HG03135 (cell line): Measurements from ENCODE around the gene KCNQ2.
A peak's percentile ranks its signal among the peaks of the same experiment; 100 is the strongest.
"Not testable (repeated sequence)": the region's sequence is repeated elsewhere in the genome, so short reads cannot be mapped to it uniquely, and the experiment has no call there.

Experiments
- ATAC-seq: cut with Tn5 transposase; IDR thresholded peaks from one replicate; pipeline ENCODE4 v1.9.1; 2021; ENCODE audit warnings: mild to moderate bottlenecking, moderate library complexity; ENCODE audit not compliant: unreplicated experiment

The KCNQ2 gene

DNA sequence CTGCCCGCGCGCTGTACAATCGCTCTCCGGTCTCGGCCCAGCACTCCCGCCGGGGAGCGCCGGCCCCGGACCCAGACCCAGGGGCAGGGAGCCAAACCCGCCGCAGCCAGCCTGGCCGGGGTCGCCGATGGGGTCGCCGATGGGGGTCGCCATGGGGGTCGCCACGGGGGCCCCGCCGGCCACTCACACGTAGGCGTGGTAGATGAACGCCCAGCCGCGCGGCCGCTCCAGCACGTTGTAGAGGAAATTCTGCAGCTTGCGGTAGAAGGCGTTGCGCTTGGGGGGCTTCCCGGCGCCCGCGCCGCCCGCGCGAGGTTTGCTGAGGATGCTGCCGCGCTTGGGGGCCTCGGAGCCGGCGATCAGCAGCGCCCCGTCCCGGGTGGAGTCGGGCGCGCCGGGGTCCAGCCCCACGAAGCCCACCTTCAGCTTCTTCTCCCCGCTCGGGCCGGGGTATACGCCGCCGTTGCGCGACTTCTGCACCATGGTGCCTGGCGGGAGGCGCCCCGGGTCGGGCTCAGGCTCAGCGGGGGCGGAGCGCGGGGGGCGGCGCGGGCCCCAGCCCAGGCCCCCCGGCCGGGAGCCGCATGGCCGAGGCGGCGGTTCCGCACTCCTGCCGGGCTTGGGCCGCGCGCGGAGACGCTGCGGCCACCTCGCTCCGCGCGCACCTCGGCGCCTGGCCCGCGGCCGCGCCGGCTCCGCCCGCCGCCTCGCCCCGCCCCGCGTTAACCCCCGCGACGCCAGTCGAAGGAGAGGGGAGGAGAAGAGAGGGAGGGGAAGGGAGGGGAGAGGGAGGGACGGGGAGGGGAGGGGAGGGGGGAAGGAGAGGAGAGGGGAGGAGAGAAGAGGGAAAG is at the start of gene KCNQ2:
Gene KCNQ2, minus strand, starts transcription at position 675 of the 851 bp plus-strand sequence. Its CDS starts 192 bp downstream, at position 483.
- ATAC-seq: no peak

DNA sequence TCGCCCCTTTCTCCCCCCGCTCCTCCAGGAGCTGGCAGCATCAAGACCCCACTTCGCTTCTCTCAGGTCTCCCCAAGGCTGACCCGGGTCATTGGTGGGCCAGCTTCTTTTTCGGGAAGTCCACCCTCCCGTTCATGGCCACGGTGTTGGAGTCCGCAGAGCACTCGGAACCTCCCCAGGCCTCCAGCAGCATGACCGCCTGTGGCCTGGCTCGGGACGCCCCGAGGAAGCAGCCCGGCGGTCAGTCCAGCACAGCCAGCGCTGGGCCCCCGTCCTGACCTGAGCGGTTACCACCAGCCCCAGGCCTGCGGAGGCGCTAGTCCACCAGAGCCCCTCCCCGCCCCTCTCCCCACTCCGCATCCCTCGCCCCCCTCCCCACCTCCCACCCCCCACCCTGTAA is 49.1 kb upstream of the KCNQ2 start:
- ATAC-seq: no peak

DNA sequence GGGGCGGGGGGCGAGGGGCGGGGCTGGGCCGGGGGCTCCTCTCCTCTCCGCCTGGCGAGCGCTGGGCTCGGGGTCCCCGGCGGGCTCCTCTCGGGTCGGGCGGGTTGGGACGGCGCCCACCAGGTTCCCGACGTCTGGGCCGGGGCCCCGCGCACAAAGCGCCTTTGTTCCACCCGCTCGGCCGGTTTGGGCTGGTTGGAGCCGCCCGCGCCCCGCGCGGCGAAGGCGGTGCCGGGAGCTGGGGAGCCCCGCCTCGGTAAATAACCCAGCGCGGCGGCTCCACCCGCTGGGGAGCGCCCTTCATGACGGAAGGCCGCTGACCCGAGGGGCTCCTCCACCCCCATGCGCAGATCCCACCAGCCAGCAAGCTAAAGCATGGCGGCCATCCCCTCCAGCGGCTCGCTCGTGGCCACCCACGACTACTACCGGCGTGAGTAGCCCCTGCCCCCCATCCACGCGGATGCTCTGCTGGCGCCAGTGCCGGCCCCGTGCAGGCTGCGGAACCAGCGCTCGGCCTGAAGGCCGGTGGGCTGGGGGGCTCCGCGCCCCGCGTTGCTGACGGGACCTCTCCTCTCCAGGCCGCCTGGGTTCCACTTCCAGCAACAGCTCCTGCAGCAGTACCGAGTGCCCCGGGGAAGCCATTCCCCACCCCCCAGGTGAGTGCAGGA is 48.6 kb upstream of the KCNQ2 start:
- peak; percentile 42 for ATAC-seq

DNA sequence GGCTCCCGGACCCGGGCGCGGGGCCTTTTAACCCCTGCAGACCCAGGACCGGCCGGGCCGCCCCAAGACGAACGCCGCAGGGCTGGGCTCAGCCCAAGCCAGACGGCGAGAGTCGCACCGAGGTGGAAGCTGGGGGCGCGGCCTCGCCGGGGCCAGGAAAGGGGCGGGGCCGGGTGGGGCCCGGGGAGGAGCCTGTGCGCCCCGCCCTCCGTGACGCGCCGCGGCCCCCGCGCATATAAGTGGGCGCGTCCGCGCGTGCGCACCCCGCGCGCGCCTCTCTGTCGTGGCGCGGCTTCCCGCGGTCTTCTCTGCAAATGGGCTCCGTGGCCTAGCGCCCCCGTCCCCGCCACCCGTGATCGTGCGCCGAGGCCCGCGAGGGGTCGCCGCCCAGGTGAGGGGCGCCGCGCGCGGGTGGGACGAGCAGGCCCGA is 48.1 kb upstream of the KCNQ2 start, which contains the start of gene PPDPF:
Gene PPDPF, plus strand, starts transcription at position 262 of the 430 bp plus-strand sequence. CDS start 544 bp downstream, outside the sequence.
- ATAC-seq: peak; percentile 71

GRCh38 chr20:63519668-63520503 is 47.4 kb upstream of the KCNQ2 start:
- peak; percentile 37 for ATAC-seq

DNA sequence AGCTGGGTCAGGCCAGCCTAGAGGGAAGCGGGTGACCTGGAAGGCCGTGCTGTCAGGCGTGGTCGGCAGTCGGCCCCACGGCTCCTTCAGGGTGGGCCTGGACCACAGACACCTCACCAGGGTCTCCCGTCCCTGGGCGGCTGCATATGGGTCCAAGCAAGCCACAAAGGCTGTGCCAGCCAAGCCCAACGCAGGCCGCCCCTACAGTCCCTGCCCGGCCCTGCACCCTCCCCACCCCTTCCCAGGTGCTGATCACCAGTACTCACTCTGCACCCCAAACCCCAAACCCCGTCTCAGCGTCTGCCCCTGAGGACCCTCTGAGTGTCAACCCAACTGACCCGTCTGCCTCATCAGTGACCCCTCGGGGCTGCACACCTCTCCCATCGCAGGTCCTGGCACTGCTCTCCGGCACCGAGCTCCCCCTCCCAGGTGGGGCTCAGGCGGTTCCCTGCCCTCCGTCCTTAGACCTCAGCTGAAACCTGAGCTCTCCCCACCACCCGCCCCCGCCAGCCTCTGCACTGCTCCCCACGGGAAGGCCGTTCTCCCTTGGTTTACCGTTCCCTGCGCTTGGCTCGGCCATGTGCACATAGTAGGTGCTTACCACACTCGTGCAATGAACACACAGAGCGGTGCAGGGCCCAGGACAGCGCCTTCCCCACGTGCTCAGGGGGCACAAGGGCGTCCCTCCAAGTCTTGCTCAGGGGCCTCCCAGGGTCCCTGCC is 46.7 kb upstream of the KCNQ2 start:
- no peak for ATAC-seq

- no peak for ATAC-seq
Measured at GRCh38 chr20:63518351-63518861, 46.0 kb upstream of the KCNQ2 start.

GRCh38 chr20:63517376-63518309 is 45.2 kb upstream of the KCNQ2 start:
- ATAC-seq: no peak

- not testable (repeated sequence) for ATAC-seq
Measured at GRCh38 chr20:63514520-63514919, 42.1 kb upstream of the KCNQ2 start.

GRCh38 chr20:63513207-63513606 is 40.8 kb upstream of the KCNQ2 start:
- no peak for ATAC-seq

DNA sequence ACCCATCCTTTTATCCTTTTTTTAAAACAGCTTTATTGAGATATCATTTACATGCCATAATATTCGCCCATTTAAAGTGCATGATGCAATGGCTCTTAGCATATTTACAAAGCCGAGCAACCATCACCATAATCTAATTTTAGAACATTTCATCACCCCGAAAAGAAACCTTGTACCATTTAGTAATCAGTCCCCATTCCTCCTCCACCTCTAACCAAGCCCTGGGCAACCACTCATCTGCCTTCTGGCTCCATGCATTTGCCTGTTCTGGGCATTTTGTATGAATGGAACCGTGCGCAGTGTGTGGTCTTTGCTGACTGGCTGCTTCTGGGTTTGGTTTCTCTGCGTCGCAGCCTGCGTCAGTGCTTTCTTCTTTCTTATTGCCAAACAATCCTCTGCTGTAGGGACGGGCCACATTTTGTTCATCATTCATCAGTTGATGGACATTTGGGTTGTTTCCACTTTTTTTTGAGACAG is 36.7 kb upstream of the KCNQ2 start:
- ATAC-seq: no peak

GRCh38 chr20:63508072-63508768 is 35.8 kb upstream of the KCNQ2 start:
- ATAC-seq: no peak

GRCh38 chr20:63507083-63507743 is 34.8 kb upstream of the KCNQ2 start:
- ATAC-seq: no peak

DNA sequence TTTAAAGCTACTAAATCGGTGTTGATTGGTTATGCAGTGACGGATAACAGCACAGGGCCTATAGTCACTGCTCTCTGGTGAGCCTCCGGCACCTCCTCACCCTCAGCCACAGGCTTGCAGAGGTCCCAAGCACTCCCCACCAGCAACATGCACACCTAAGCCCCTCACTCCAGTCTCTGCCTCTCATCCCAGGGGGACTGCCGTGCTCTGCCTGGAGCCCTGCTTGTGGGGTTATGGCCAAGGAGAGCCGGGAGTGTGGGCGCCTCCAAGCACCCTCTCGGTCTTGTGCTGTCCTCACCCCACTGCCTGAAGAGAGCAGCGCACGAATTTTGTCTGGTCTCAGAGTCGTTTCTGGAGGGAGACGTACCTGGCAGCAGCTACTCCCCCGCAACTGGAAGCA is 33.3 kb upstream of the KCNQ2 start:
- ATAC-seq: no peak

DNA sequence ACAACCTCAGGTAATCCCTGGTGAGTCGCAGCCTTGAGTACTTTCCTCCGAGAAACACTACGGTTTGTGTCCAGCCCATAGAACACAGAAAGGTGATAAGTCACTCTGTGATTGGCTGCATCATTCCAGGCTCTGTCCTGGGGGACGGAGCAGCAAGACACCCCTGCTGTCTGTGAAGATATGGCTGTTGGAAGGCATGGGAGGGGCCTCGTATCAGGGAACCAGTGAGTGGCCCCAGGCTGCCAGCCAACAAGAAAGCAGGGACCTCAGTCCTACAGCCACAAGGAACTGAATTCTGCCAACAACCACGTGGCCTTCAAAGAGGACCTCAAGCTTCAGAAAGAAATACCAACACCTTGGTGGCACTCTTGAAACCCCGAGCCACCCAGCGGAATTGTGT is 32.8 kb upstream of the KCNQ2 start:
- no peak for ATAC-seq

GRCh38 chr20:63504642-63505041 is 32.2 kb upstream of the KCNQ2 start:
- no peak for ATAC-seq

DNA sequence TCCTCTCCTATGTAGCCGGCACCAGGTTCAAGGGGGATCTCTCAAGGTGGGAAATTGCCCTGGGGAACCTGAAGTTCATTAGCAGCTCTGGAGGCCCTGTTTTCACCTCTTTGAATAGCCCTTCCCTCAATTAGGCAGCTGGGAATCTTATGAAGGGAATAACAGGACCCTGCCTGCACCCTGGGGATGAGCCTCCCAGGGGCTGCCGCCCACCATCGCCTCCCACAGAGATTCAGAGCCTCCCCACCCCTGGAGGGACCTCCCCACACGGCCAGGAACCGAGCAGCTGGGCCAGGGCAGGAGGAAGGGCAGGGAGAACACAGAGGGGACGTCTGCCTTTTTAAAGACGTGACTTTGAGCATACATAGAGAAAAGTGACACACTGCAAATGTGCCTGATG is 31.1 kb upstream of the KCNQ2 start:
- ATAC-seq: no peak

DNA sequence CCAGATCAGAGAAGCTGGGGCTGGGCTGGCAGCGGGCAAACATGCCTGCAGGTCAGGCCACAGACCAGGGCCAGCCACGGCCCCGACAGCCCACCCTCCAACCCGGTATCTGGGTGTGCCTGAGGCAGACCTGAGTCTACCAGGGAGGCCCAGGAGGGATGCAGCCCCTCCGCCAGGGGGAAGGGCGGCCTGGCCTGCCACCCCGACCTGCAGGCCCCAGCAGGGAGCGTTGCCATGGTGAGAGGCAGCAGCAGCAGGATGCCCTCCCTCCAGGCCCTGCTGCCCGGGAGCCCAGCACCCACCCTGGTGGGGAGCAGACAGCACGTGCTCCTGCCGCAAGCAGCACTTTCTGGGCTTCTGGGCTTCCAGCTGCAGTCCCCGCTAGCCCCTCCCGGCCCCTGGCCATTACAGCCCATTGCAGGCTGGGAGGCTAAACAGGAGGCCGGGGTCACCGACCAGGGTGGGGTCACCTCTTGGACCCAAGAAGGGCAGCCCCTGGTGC is 30.3 kb upstream of the KCNQ2 start:
- no peak for ATAC-seq
